Activated CD4-positive, alpha-beta memory T cell treated with anti-CD3 and anti-CD28 coated beads, Interleukin-2, amount 10 ng/mL, durations not matched to agents 7 days and 5 days (primary cell): ENCODE results near the gene NAP1L4. TPM values are rescaled to one million over a fixed set of nuclear protein-coding genes. Genes with fewer than 3 reads are reported as not detected.

ENCODE experiments used
- CTCF ChIA-PET: fragments of 350-600 bp; sonication (Branson Sonifier 250); formaldehyde crosslinking; loops from one replicate; lab custom pipeline; 2021; ENCODE audit warnings: antibody characterized with exemption, inconsistent platforms; lab: Charles Lee
- POLR2A ChIA-PET: fragments of 350-600 bp; sonication (Branson Sonifier 250); formaldehyde crosslinking; loops from one replicate; lab custom pipeline; 2021; ENCODE audit warnings: antibody characterized with exemption; lab: Charles Lee
- DNase-seq: peaks from one replicate; pipeline ENCODE4 v3.0.0-alpha.2; 2020
- H3K27ac Mint-ChIP-seq: one replicate; pipeline ENCODE4 v1.8.0; 2021; ENCODE audit warnings: mild to moderate bottlenecking, mixed read lengths
- H3K27me3 Mint-ChIP-seq: one replicate; pipeline ENCODE4 v1.8.0; 2021; ENCODE audit warnings: mixed read lengths
- H3K36me3 Mint-ChIP-seq: one replicate; pipeline ENCODE4 v1.8.0; 2021; ENCODE audit warnings: low read depth, mixed read lengths
- H3K4me1 Mint-ChIP-seq: one replicate; pipeline ENCODE4 v1.8.0; 2021; ENCODE audit warnings: mixed read lengths
- H3K4me3 Mint-ChIP-seq: one replicate; pipeline ENCODE4 v1.8.0; 2021; ENCODE audit warnings: mild to moderate bottlenecking, mixed read lengths
- H3K9me3 Mint-ChIP-seq: one replicate; pipeline ENCODE4 v1.8.0; 2021; ENCODE audit warnings: mixed read lengths
- total RNA-seq, 2 experiments: library from RNA; stranded (reverse); gene quantifications; one replicate each; pipeline ENCODE4 v1.2.3, GENCODE V29; 2021

The NAP1L4 gene
- total RNA-seq, 2 experiments from 2014 or later, result 299 to 314 TPM

DNA sequence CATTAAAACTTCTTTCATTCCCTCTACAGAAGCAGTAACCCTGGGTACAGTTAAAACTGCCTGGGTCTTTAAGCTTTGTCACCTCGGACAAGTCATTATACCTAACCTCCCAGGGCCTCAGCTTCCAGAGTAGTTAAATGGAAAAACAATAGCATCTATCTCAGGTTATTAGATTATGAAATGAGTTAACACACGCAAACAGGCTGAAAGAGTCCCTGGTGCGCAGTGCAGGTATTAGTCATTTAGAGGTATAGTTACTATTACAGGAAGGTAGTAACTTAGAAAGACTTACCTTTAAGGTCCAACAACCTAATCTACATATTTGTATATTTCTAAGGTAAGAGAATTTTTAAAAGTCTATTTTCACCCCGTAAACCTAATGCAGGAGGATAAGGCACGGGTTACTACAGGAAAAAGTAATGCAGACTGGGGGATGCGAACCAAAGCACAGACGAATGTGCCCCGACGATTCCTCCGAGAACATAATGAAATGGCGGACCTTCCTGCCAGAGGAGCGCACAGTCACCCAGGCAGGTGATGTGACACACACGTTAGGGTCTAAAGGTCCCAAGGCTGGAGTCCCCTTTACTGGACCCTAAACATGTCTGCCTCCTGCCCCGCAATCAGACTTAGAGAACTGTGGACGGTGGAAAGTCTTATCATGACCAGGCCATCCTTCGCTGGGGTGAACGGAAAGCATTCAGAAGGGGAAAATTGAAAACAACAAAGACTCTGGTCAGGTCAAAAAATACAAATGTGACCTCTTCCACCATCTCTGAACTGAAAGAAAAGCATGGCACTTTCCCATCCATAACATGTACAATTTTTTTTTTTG lies 1.3 kb downstream of the NAP1L4 start:
- ChIA-PET CTCF (interaction anchor here (0.9 to 6.0 kb wide), 9 partner anchors 8 to 100 kb away, joined by 3 to 46 read pairs (median 6); partner anchors contain the start of gene CARS1), POLR2A (interaction anchor here (0.6 to 4.8 kb wide), 19 partner anchors 11 to 689 kb away, joined by 3 to 307 read pairs (median 6); partner anchors contain the start of genes C11orf21, CARS1, PHLDA2 and TSPAN32)
- Mint-ChIP-seq H3K4me1 (peaks cover 35% of the 10 kb centered on the region), H3K27ac (peak overlapping the region; percentile 91), H3K4me3 (peak overlapping the region; percentile 99), H3K9me3 (no peaks in the 10 kb centered on the region), H3K36me3 (peaks cover 50% of the 10 kb centered on the region), H3K27me3 (no peaks in the 10 kb centered on the region)
- peak; percentile 51 for DNase-seq

DNA sequence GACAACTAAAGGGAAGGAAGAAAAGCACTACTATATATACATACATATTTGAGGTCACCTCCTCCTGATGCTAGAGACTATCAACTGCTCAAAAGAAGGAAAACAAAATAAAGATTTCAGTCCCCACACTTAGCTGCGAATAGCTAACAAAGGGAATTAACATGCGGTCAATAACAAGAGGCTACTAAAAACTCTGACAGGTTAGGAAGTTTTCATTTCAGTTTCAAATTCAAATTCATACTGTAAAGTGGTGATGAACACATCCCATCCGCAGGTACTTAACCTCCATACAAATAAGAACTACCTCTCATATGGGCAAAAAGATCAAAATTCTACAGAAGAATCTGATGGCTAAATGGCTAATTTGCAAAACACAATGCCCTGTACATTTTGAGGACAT lies 2.6 kb downstream of the NAP1L4 start:
- Mint-ChIP-seq H3K9me3 (no peaks in the 10 kb centered on the region), H3K27ac (peak overlapping the region; percentile 91), H3K4me1 (peaks cover 43% of the 10 kb centered on the region), H3K4me3 (peak overlapping the region; percentile 99), H3K27me3 (no peaks in the 10 kb centered on the region), H3K36me3 (peaks cover 57% of the 10 kb centered on the region)
- ChIA-PET POLR2A (interaction anchor here (0.6 to 4.8 kb wide), 22 partner anchors 10 to 981 kb away, joined by 3 to 307 read pairs (median 4); partner anchors contain the start of genes C11orf21, CARS1, PHLDA2 and RHOG), CTCF (interaction anchor here (0.9 to 6.0 kb wide), 13 partner anchors 9 to 102 kb away, joined by 3 to 46 read pairs (median 4); partner anchors contain the start of gene CARS1)
- no peak for DNase-seq

DNA sequence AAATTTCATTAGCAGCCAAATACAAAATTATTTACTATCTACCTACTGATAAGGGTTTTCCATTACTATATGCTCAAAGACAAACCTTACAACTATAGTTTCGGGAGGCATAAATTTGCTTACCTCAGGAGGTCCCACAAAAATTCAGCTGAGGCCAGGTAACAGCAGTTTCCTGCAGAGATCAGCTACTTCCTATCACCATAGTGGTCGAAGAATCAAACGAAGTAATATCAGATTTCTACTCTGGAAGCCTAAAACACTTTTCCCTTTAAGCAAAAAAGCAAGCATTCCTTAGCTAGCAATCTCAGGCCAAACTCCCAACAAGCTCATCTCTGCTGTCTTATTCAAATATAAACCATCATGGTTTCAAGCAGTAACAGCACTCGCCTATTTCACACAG lies 3.1 kb downstream of the NAP1L4 start:
- peak overlapping the region; percentile 99 for H3K4me3 Mint-ChIP-seq
- peak overlapping the region; percentile 91 for H3K27ac Mint-ChIP-seq
- ChIA-PET CTCF (interaction anchor here (0.7 to 6.0 kb wide), 12 partner anchors 10 to 102 kb away, joined by 3 to 46 read pairs (median 4); partner anchors contain the start of gene CARS1), POLR2A (interaction anchor here (0.6 to 4.8 kb wide), 22 partner anchors 9 to 981 kb away, joined by 3 to 307 read pairs (median 4); partner anchors contain the start of genes CARS1 and RHOG)
- H3K27me3 Mint-ChIP-seq, result no peaks in the 10 kb centered on the region
- H3K9me3 Mint-ChIP-seq, result no peaks in the 10 kb centered on the region
- H3K36me3 Mint-ChIP-seq, result peaks cover 60% of the 10 kb centered on the region
- DNase-seq, result no peak
- H3K4me1 Mint-ChIP-seq, result peaks cover 44% of the 10 kb centered on the region

DNA sequence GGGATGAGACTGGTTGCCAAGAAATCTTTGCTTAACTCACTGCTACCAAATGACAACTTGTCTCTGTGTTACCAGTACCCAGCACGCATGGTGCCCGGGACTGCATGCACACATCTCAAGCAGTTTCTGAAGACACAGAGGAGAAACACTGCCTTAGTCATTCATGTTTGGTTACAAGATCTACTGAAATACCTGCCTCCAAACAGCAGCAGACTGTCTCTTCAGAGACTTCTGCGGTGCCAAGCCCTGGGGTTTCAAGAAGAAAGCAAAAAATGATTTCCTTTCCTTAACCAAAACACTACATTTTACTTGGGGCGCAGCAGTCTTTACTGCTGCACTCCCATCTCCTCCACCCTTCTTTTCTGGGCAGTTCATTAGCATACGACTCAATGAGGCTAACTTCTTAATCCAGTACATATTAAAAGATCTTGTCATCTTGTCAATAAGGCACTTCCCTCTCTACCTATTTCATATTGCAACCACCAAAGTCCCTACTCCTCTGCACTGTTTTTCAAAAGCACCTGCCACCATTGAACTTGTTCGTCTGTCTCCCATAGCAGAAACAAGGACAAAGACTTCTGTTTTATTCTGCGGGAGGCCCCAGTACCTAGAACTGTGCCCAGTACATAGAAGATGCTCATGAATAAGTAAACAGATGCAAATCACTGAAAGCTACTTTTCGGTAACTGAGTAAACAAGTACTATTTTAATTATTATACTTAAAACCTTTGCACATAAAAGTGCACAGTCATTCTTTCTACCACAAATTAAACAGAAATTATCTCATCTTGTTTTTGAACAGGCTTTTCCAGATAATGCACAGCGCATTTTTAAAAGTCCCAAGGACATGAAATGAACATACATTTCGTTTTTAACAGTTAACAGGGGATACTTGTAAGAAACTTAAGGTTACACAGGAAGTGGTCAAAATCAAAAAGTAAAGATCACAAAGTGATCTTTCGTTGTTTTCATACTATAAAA lies 4.0 kb downstream of the NAP1L4 start:
- Mint-ChIP-seq H3K27me3 (no peaks in the 10 kb centered on the region), H3K4me1 (peaks cover 50% of the 10 kb centered on the region), H3K4me3 (peak overlapping the region; percentile 99), H3K36me3 (peaks cover 69% of the 10 kb centered on the region), H3K9me3 (no peaks in the 10 kb centered on the region), H3K27ac (peak overlapping the region; percentile 91)
- ChIA-PET POLR2A (interaction anchor here (0.7 to 4.8 kb wide), 20 partner anchors 8 to 853 kb away, joined by 3 to 307 read pairs (median 5); partner anchors contain the start of genes CARS1 and RHOG), CTCF (interaction anchor here (0.7 to 6.0 kb wide), 11 partner anchors 12 to 103 kb away, joined by 3 to 46 read pairs (median 4); partner anchors contain the start of gene CARS1)
- peak; percentile 46 for DNase-seq

DNA sequence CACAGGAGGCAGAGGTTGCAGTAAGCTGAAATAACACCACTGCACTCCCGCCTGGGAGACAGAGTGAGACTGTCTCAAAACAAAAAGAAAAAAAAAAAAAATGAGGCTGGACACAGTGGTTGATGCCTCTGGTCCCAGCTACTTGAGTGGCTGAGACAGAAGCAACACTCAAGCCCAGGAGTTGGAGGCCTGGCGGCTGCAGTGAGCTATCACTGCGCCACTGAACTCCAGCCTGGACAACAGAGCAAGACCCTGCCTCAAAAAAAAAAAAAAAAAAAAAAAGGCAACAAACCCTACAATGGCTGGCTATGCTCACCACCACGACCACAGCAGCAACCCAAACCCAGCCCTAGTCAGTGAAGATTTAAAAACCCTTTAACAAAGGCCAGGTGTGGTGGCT lies 8.2 kb downstream of the NAP1L4 start:
- Mint-ChIP-seq H3K4me3 (no peak overlapping the region), H3K9me3 (no peaks in the 10 kb centered on the region), H3K27me3 (no peaks in the 10 kb centered on the region), H3K36me3 (peaks cover 52% of the 10 kb centered on the region), H3K4me1 (peaks cover 57% of the 10 kb centered on the region), H3K27ac (peak overlapping the region; percentile 53)
- POLR2A ChIA-PET, result interaction anchor here (1.3 to 1.6 kb wide), 3 partner anchors 8 to 31 kb away, joined by 3 to 6 read pairs (median 6); partner anchors contain the start of gene NAP1L4
- DNase-seq, result no peak
- CTCF ChIA-PET, result no interaction called here

DNA sequence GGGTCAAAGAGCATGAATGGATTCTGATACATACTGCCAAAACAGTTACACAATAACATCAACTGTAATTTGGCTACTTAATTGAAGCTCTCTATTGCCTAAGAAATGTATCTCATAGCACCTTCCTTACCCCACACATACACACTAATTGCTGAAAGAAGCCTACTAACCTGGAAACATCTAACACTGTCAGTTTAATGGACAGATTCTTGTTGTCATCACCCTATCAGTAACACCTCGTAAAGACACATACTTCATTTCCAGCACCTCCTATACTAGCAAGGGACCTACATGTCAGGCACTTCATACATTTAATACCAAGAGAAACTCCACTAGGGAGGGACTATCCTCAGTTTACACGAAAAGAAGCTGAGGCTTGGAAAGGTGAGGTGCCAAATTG lies 9.9 kb downstream of the NAP1L4 start:
- ChIA-PET POLR2A (interaction anchor here (1.1 to 4.9 kb wide), 6 partner anchors 7 to 29 kb away, joined by 3 to 36 read pairs (median 4); partner anchors contain the start of gene NAP1L4), CTCF (interaction anchor here (0.9 to 1.0 kb wide), 2 partner anchors 32 to 109 kb away, joined by 3 read pairs; no protein-coding TSS in a partner anchor)
- no peak for DNase-seq
- H3K36me3 Mint-ChIP-seq, result peaks cover 52% of the 10 kb centered on the region
- H3K27me3 Mint-ChIP-seq, result no peaks in the 10 kb centered on the region
- H3K27ac Mint-ChIP-seq, result peak overlapping the region; percentile 47
- no peaks in the 10 kb centered on the region for H3K9me3 Mint-ChIP-seq
- H3K4me1 Mint-ChIP-seq, result peaks cover 57% of the 10 kb centered on the region
- no peak overlapping the region for H3K4me3 Mint-ChIP-seq

DNA sequence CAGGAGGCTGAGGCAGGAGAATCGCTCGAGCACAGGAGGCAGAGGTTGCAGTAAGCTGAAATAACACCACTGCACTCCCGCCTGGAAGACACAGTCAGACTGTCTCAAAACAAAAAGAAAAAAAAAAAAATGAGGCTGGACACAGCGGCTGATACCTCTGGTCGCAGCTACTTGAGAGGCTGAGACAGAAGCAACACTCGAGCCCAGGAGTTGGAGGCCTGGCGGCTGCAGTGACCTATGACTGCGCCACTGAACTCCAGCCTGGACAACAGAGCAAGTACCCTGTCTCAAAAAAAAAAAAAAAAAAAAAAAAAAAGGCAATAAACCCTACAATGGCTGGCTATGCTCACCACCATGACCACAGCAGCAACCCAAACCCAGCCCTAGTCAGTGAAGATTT lies 11.0 kb downstream of the NAP1L4 start:
- peaks cover 59% of the 10 kb centered on the region for H3K4me1 Mint-ChIP-seq
- no peak overlapping the region for H3K4me3 Mint-ChIP-seq
- ChIA-PET CTCF (interaction anchor here (0.6 to 0.9 kb wide), 3 partner anchors 9 to 729 kb away, joined by 3 to 4 read pairs (median 3); no protein-coding TSS in a partner anchor), POLR2A (interaction anchor here (1.2 to 4.9 kb wide), 8 partner anchors 8 to 33 kb away, joined by 3 to 36 read pairs (median 4); partner anchors contain the start of gene NAP1L4)
- H3K36me3 Mint-ChIP-seq, result peaks cover 57% of the 10 kb centered on the region
- no peak overlapping the region for H3K27ac Mint-ChIP-seq
- H3K9me3 Mint-ChIP-seq, result no peaks in the 10 kb centered on the region
- DNase-seq, result no peak
- no peaks in the 10 kb centered on the region for H3K27me3 Mint-ChIP-seq

DNA sequence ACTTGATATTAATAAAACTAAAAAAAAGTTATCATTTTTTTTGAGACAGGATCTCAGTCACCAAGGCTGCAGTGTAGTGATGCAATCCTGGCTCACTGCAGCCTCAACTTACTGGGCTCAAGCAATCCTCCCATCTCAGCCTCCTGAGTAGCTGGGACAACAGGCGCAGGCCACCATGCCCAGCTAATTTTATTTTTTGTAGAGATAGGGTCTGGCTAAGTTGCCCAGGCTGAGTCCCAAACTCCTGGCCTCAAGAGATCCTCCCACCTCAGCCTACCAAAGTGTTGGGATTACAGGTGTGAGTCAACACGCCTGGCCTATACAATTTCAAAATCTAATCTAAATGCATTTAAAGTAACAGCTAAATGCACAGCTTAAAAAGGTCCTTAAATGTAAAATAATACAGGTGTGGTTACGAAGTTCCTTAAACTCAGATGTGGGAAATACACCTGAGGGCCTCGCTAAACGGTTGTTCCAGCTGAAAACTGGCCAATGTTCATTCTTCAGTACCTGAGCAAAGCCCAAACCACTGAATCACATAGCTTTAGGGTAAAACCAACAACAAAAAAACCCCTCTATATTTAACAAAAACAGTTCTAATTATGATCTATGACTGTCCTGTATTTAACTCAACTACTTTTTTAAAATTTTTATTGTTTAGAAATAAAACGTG lies 11.8 kb downstream of the NAP1L4 start:
- Mint-ChIP-seq H3K27ac (no peak overlapping the region), H3K9me3 (no peaks in the 10 kb centered on the region), H3K4me1 (peaks cover 60% of the 10 kb centered on the region), H3K4me3 (no peak overlapping the region), H3K36me3 (peaks cover 62% of the 10 kb centered on the region), H3K27me3 (no peaks in the 10 kb centered on the region)
- ChIA-PET CTCF (interaction anchor here (0.6 to 0.8 kb wide), 2 partner anchors 10 to 730 kb away, joined by 3 to 4 read pairs; no protein-coding TSS in a partner anchor), POLR2A (interaction anchor here (1.2 to 4.9 kb wide), 7 partner anchors 9 to 34 kb away, joined by 3 to 36 read pairs (median 5); partner anchors contain the start of gene NAP1L4)
- no peak for DNase-seq

DNA sequence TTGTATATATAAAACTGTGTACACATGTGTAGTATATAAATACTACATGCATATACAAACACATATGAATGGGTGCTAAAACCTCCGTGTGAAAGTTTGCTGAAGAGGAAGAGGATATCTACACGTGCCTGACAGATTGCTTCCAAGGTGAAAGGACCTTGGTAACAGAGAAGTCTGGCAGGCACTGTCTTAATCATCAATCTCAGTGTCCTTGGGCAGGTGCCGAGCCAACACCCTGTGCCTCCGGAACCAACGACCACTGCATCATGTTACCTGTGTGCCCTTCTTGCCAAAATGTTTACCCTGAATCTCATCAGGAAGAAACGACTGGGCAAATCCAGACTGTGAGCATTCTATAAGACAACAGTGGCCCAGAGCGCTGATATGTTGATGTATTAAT lies 15.0 kb downstream of the NAP1L4 start:
- POLR2A ChIA-PET, result interaction anchor here (2.0 to 2.7 kb wide), 2 partner anchors 12 to 15 kb away, joined by 14 to 23 read pairs; partner anchors contain the start of gene NAP1L4
- Mint-ChIP-seq H3K27ac (no peak overlapping the region), H3K4me1 (peaks cover 43% of the 10 kb centered on the region), H3K9me3 (no peaks in the 10 kb centered on the region), H3K4me3 (no peak overlapping the region), H3K36me3 (peaks cover 66% of the 10 kb centered on the region), H3K27me3 (no peaks in the 10 kb centered on the region)
- CTCF ChIA-PET, result interaction anchor here (2.6 to 4.3 kb wide), 4 partner anchors 12 to 114 kb away, joined by 23 to 50 read pairs (median 32); no protein-coding TSS in a partner anchor
- no peak for DNase-seq

DNA sequence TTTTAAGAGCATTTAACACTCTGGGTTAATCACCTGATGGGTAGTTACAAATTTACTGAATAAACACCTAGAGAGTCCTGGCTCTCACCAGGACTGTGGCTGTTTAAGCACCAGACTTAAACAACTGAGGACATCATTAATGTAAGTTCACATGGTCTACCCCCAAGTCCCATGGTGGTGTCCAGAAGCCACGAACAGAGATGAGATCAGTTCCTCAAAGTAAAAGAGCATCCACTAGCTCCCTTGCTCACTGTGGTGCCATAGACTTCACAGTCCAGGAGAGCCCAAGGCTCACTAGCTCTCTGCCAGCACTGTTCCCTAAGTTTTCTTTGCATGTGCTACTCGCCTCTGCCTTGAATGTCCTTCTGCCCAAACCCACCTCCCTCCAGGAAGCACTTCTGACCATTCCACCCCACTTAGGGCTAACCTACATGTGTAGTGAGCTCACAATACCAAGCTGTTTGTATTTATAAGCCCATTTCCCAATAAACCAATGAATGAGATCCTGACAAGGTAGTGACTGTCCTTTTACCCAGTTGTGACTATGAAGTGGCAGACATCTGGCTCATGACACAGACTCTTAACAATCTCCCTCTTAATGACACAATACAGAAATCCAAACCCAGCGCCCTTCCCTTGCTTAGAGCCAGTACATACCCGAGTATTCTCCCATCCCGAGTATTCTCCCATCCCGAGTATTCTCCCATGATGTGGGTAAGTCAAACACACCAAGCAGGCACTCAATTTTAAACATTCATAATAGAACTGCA lies 15.7 kb downstream of the NAP1L4 start:
- no peak for DNase-seq
- ChIA-PET POLR2A (interaction anchor here (0.8 to 3.2 kb wide), 7 partner anchors 13 to 47 kb away, joined by 3 to 23 read pairs (median 6); partner anchors contain the start of gene NAP1L4), CTCF (interaction anchor here (0.8 to 4.3 kb wide), 13 partner anchors 10 to 499 kb away, joined by 3 to 50 read pairs (median 12); partner anchors contain the start of gene NAP1L4)
- Mint-ChIP-seq H3K36me3 (peaks cover 65% of the 10 kb centered on the region), H3K4me3 (no peak overlapping the region), H3K27me3 (no peaks in the 10 kb centered on the region), H3K27ac (peak overlapping the region; percentile 55), H3K4me1 (peaks cover 37% of the 10 kb centered on the region), H3K9me3 (no peaks in the 10 kb centered on the region)
